Measurements from ENCODE around the gene IL15. TPM values are rescaled to one million over a fixed set of nuclear protein-coding genes. Genes with fewer than 3 reads are reported as not detected.

The IL15 gene
- total RNA-seq, 2 donors from 2014 or later, result 1.2 to 2.0 TPM

GRCh38 chr4:141697116-141697515 is 60.7 kb downstream of the IL15 start:
- Histone ChIP-seq H3K9me3 (no peaks in the 10 kb centered on the region), H3K27ac (no peak overlapping the region), H3K27me3 (replicated peaks; ENCODE audit: insufficient read depth) (no peaks in the 10 kb centered on the region), H3K36me3 (no peaks in the 10 kb centered on the region), H3K4me1 (replicated peaks) (no peaks in the 10 kb centered on the region), H3K4me3 (no peak overlapping the region)
- no peak for DNase-seq (ENCODE audit: low spot score)
- TF ChIP-seq POLR2A (IDR thresholded peaks at IDR 0.05) (no peak), POLR2AphosphoS5 (IDR thresholded peaks at IDR 0.05) (no peak)
- TF ChIP-seq, protein P1, sequence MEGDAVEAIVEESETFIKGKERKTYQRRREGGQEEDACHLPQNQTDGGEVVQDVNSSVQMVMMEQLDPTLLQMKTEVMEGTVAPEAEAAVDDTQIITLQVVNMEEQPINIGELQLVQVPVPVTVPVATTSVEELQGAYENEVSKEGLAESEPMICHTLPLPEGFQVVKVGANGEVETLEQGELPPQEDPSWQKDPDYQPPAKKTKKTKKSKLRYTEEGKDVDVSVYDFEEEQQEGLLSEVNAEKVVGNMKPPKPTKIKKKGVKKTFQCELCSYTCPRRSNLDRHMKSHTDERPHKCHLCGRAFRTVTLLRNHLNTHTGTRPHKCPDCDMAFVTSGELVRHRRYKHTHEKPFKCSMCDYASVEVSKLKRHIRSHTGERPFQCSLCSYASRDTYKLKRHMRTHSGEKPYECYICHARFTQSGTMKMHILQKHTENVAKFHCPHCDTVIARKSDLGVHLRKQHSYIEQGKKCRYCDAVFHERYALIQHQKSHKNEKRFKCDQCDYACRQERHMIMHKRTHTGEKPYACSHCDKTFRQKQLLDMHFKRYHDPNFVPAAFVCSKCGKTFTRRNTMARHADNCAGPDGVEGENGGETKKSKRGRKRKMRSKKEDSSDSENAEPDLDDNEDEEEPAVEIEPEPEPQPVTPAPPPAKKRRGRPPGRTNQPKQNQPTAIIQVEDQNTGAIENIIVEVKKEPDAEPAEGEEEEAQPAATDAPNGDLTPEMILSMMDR (IDR thresholded peaks at IDR 0.05), result no peak
- WGBS, result 73% methylated on average over 2 of the region's 2 CpGs
- intact Hi-C loops (cut with DNase I), result no loop called here

DNA sequence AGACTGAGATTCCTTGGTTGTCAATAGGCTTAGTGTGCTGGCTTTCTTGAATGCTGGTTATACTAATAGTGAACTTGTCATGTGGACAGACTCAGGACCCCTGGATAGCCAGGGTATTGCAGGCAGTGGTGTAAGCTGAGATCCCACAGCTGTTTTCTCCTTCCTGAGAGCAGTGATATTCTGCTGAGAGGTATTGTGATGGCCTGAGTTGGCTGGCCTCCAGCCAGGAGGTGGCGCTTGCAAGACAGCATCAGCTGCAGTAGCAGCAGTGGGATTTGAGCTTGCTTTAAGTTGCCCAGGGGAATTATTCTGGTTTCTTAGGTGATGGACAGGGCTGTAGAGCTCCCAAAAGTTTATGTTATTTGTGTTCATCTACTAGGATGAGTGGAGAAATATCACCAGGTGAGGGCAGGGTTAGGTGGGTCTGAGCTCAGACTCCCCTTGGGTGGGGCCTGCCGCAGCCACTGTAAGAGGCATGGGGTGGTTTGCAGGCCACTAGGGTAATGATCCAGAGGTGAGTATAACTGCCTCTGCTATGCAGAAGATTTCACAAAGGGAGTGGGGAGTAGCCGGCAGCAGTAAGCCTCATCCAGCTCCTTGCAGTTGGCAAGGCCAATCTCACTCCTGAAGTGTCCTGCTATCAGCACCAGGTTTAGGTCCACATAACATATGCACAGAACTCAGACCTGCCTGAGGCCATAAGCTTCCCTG is 66.2 kb downstream of the IL15 start:
- H3K27ac ChIP-seq, result no peak overlapping the region
- TF ChIP-seq, protein P1 (IDR thresholded peaks at IDR 0.05), result no peak
- no peak for TF ChIP-seq POLR2A (IDR thresholded peaks at IDR 0.05)
- no peak for TF ChIP-seq POLR2AphosphoS5 (IDR thresholded peaks at IDR 0.05)
- H3K4me1 ChIP-seq (replicated peaks), result no peaks in the 10 kb centered on the region
- no peaks in the 10 kb centered on the region for H3K9me3 ChIP-seq
- no peak for DNase-seq (ENCODE audit: low spot score)
- 89% methylated on average over 3 of the region's 3 CpGs for WGBS
- no peaks in the 10 kb centered on the region for H3K27me3 ChIP-seq (replicated peaks; ENCODE audit: insufficient read depth)
- intact Hi-C loops (cut with DNase I), result no loop called here
- H3K4me3 ChIP-seq, result no peak overlapping the region
- no peaks in the 10 kb centered on the region for H3K36me3 ChIP-seq

GRCh38 chr4:141703497-141703896 is 67.1 kb downstream of the IL15 start:
- intact Hi-C loops (cut with DNase I), result no loop called here
- WGBS, result 96% methylated on average over 2 of the region's 2 CpGs
- no peak overlapping the region for H3K4me3 ChIP-seq

DNA sequence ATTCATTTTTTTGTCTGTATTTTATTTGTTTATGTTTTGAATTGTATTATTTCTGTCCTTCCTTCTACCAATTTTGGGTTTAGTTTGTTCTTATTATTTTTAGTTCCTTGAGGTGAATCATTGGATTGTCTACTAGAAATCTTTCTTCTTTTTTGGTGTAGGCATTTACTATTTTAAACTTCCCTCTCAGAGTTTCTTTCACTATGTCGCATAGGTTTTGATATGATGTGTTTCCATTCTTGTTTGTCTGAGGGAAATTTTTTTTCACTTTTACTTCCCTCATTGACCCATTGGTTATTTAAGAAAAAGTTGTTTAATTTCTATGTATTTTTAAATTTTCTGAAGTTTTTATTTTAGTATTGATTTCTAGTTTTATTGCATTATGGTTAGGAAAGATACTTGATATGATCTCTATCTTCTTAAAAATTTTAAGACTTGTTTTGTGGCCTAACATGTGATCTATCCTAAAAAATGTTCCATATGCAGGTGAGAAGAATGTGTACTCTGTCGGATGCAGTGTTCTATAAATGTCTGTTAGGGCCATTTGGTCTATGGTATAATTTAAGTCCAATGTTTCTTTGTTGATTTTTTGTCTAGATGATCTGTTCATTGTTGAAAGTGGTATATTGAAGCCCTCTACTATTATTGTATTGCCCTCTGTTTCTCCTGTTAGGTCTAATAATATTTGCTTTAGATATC is 68.8 kb downstream of the IL15 start:
- DNase-seq (ENCODE audit: low spot score), result no peak
- intact Hi-C loops (cut with DNase I), result no loop called here
- 73% methylated on average over 2 of the region's 2 CpGs for WGBS
- H3K4me3 ChIP-seq, result no peak overlapping the region
- H3K27me3 ChIP-seq (replicated peaks; ENCODE audit: insufficient read depth), result no peaks in the 10 kb centered on the region
- H3K27ac ChIP-seq, result no peak overlapping the region
- H3K4me1 ChIP-seq (replicated peaks), result no peaks in the 10 kb centered on the region
- H3K36me3 ChIP-seq, result no peaks in the 10 kb centered on the region
- TF ChIP-seq POLR2A (IDR thresholded peaks at IDR 0.05), result no peak
- H3K9me3 ChIP-seq, result no peaks in the 10 kb centered on the region

More at GRCh38 chr4:141703497-141703896, 67.1 kb downstream of the IL15 start:
- Histone ChIP-seq H3K9me3 (no peaks in the 10 kb centered on the region), H3K36me3 (no peaks in the 10 kb centered on the region), H3K4me1 (replicated peaks) (no peaks in the 10 kb centered on the region), H3K27me3 (replicated peaks; ENCODE audit: insufficient read depth) (no peaks in the 10 kb centered on the region), H3K27ac (no peak overlapping the region)
- no peak for DNase-seq (ENCODE audit: low spot score)
- no peak for TF ChIP-seq POLR2AphosphoS5 (IDR thresholded peaks at IDR 0.05)
- TF ChIP-seq, protein P1 (IDR thresholded peaks at IDR 0.05), result no peak
- TF ChIP-seq POLR2A (IDR thresholded peaks at IDR 0.05), result no peak

DNA sequence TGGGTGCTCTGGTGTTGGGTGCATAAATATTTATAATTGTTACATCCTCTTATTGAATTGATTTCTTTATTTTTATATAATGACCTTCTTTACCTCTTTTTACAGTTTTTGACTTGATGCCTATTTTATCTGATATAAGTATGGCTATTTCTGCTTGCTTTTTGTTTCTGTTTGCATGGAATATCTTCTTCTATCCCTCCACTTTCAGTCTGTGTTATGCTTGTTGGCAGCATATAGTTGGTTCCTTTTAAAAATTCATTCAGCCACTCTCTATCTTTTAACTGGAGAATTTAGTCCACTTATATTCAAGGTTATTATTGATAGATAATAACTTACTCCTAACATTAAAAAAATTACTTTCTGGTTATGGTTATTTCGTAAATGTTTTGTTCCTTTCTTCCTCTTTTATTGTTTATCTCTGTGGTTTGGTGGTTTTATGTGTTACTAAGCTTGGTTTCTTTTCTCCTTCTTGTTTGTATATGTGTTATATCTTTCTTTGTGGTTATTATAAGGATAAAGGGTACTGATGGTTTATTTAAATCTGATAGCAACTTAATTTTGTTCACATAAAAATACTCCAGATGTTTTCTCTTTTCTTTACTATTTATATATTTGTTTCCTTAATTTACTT is 69.5 kb downstream of the IL15 start:
- WGBS, result 83% methylated on average over 1 of the region's 1 CpG
- DNase-seq (ENCODE audit: low spot score), result no peak
- H3K4me1 ChIP-seq (replicated peaks), result no peaks in the 10 kb centered on the region
- TF ChIP-seq, protein P1 (IDR thresholded peaks at IDR 0.05), result no peak
- no peak for TF ChIP-seq POLR2A (IDR thresholded peaks at IDR 0.05)
- TF ChIP-seq POLR2AphosphoS5 (IDR thresholded peaks at IDR 0.05), result no peak
- no peak overlapping the region for H3K27ac ChIP-seq
- no peaks in the 10 kb centered on the region for H3K9me3 ChIP-seq
- H3K27me3 ChIP-seq (replicated peaks; ENCODE audit: insufficient read depth), result no peaks in the 10 kb centered on the region
- intact Hi-C loops (cut with DNase I), result no loop called here
- no peaks in the 10 kb centered on the region for H3K36me3 ChIP-seq
- H3K4me3 ChIP-seq, result no peak overlapping the region

Measured in prostate gland (tissue), 2 donors.